ENCODE results near the gene SAMD8.

DNA sequence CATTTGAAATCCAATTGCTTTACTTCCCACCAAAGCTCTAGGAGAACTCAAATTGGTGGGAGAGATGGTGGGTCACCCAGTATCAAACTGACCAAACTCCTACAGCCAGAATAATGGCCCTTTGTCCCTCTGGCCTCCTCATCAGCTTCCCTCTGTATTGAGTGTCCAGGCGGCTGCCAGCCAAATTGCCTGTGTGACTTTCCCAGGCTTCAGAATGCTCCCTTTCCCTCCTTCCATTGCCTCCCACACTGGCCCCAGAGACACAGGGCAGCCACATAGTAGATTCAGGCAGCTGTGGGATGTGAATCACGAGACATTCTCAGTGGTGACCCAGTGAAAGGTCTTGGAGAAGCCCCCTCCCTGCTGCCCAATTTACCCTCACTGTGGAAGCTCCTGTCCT is 86.5 kb downstream of the SAMD8 start:
- no peak for TF ChIP-seq POLR2A (IDR thresholded peaks at IDR 0.05)
- TF ChIP-seq CTCF (IDR thresholded peaks at IDR 0.05): no peak

Measured in vagina (tissue), 2 donors.